MM.1S (cell line): ENCODE measurements around the gene FCHO1.

Source experiments
- DNase-seq: peaks from one replicate; pipeline ENCODE4 v3.0.0-alpha.2; 2015
- H2AFZ ChIP-seq: fragments of 300-600 bp; sonication (generic); 2 replicates; pipeline ENCODE4 v1.6.0; 2016; ENCODE audit warnings: antibody characterized with exemption, low read length
- H3F3A ChIP-seq: fragments of 300-600 bp; sonication (generic); 2 replicates; pipeline ENCODE4 v1.6.1; 2016; ENCODE audit warnings: mild to moderate bottlenecking, antibody characterized with exemption, low read length, moderate library complexity, mixed read lengths; ENCODE audit not compliant: insufficient read depth
- H3K27ac ChIP-seq: fragments of 300-600 bp; sonication (generic); 2 replicates; pipeline ENCODE4 v1.5.1; 2016; ENCODE audit warnings: mild to moderate bottlenecking, low read length
- H3K27me3 ChIP-seq: fragments of 300-600 bp; sonication (generic); replicated peaks from 2 replicates; pipeline ENCODE4 v1.6.0; 2016; ENCODE audit warnings: low read length; ENCODE audit not compliant: insufficient read depth
- H3K36me3 ChIP-seq: fragments of 300-600 bp; sonication (generic); replicated peaks from 2 replicates; pipeline ENCODE4 v1.6.1; 2016; ENCODE audit warnings: mild to moderate bottlenecking, low read length, mixed read lengths; ENCODE audit not compliant: insufficient read depth
- H3K4me1 ChIP-seq: fragments of 300-600 bp; sonication (generic); 2 replicates; pipeline ENCODE4 v1.6.1; 2016; ENCODE audit warnings: low read length, mixed read lengths
- H3K4me2 ChIP-seq: fragments of 300-600 bp; sonication (generic); 2 replicates; pipeline ENCODE4 v1.6.0; 2016; ENCODE audit warnings: low read depth, low read length
- H3K4me3 ChIP-seq: fragments of 300-600 bp; sonication (generic); 2 replicates; pipeline ENCODE4 v1.5.1; 2016; ENCODE audit warnings: low read length, mixed read lengths
- H3K79me2 ChIP-seq: fragments of 300-600 bp; sonication (generic); 2 replicates; pipeline ENCODE4 v1.6.1; 2016; ENCODE audit warnings: mixed run types, low read length, mixed read lengths
- H3K9ac ChIP-seq: fragments of 300-600 bp; sonication (generic); 2 replicates; pipeline ENCODE4 v1.6.1; 2016; ENCODE audit warnings: low read length, mixed read lengths
- H3K9me2 ChIP-seq: fragments of 300-600 bp; sonication (generic); replicated peaks from 2 replicates; pipeline ENCODE4 v1.6.1; 2016; ENCODE audit warnings: mild to moderate bottlenecking, low read length, mixed read lengths; ENCODE audit not compliant: insufficient read depth
- H3K9me3 ChIP-seq: fragments of 300-600 bp; sonication (generic); replicated peaks from 2 replicates; pipeline ENCODE4 v1.6.1; 2016; ENCODE audit warnings: mild to moderate bottlenecking, low read length, mixed read lengths; ENCODE audit not compliant: insufficient read depth
- H4K20me1 ChIP-seq: fragments of 300-600 bp; sonication (generic); 2 replicates; pipeline ENCODE4 v1.6.1; 2016; ENCODE audit warnings: mild to moderate bottlenecking, low read length, moderate library complexity, mixed read lengths; ENCODE audit not compliant: insufficient read depth
- CTCF ChIP-seq: fragments of 300-600 bp; sonication (generic); IDR thresholded peaks from 2 replicates; pipeline ENCODE4 v1.5.1; 2016; ENCODE audit warnings: antibody characterized with exemption, low read length, mixed read lengths
- EZH2 ChIP-seq: fragments of 300-600 bp; sonication (generic); optimal IDR thresholded peaks from 2 replicates; pipeline ENCODE3; 2017; ENCODE audit warnings: low read depth, mild to moderate bottlenecking, antibody characterized with exemption, low read length, mixed read lengths
- EZH2phosphoT487 ChIP-seq: fragments of 300-600 bp; sonication (generic); IDR thresholded peaks from 2 replicates; pipeline ENCODE4 v1.6.1; 2018; ENCODE audit warnings: antibody characterized with exemption, low read length

Gene FCHO1

GRCh38 chr19:17812099-17812498 lies 60.8 kb downstream of the FCHO1 start:
- TF ChIP-seq EZH2 (no peak), EZH2phosphoT487 (no peak), CTCF (no peak)
- H3K9me3 ChIP-seq: no peaks in the 10 kb centered on the region
- H3K9me2 ChIP-seq: no peaks in the 10 kb centered on the region
- H3K9ac ChIP-seq: no peak overlapping the region
- no peak overlapping the region for H3K4me2 ChIP-seq
- H3K36me3 ChIP-seq: no peaks in the 10 kb centered on the region
- H3K4me3 ChIP-seq: no peak overlapping the region
- no peaks in the 10 kb centered on the region for H3F3A ChIP-seq
- no peaks in the 10 kb centered on the region for H3K79me2 ChIP-seq
- no peak for DNase-seq
- H3K4me1 ChIP-seq: no peaks in the 10 kb centered on the region
- H2AFZ ChIP-seq: no peak overlapping the region
- peaks cover 61% of the 10 kb centered on the region for H3K27me3 ChIP-seq
- H3K27ac ChIP-seq: no peak overlapping the region
- H4K20me1 ChIP-seq: no peaks in the 10 kb centered on the region

GRCh38 chr19:17817668-17818363 lies 66.5 kb downstream of the FCHO1 start:
- H3K4me2 ChIP-seq: no peak overlapping the region
- DNase-seq: no peak
- no peaks in the 10 kb centered on the region for H3F3A ChIP-seq
- no peak for TF ChIP-seq EZH2
- TF ChIP-seq EZH2phosphoT487: no peak
- no peak for TF ChIP-seq CTCF
- H3K9ac ChIP-seq: no peak overlapping the region
- no peak overlapping the region for H3K27ac ChIP-seq
- H3K9me3 ChIP-seq: no peaks in the 10 kb centered on the region
- H3K4me3 ChIP-seq: no peak overlapping the region
- no peaks in the 10 kb centered on the region for H3K36me3 ChIP-seq
- H3K9me2 ChIP-seq: no peaks in the 10 kb centered on the region
- H4K20me1 ChIP-seq: no peaks in the 10 kb centered on the region
- no peaks in the 10 kb centered on the region for H3K4me1 ChIP-seq
- H3K79me2 ChIP-seq: no peaks in the 10 kb centered on the region
- H2AFZ ChIP-seq: no peak overlapping the region
- peaks cover 16% of the 10 kb centered on the region for H3K27me3 ChIP-seq

GRCh38 chr19:17821190-17821589 lies 69.9 kb downstream of the FCHO1 start, which contains the start of gene INSL3:
INSL3 (minus strand) TSS chr19:17821519; CDS start chr19:17821506, 13 bp downstream.
- no peaks in the 10 kb centered on the region for H4K20me1 ChIP-seq
- H3K9me2 ChIP-seq: no peaks in the 10 kb centered on the region
- no peaks in the 10 kb centered on the region for H3K79me2 ChIP-seq
- no peaks in the 10 kb centered on the region for H3K4me1 ChIP-seq
- H3K9me3 ChIP-seq: no peaks in the 10 kb centered on the region
- no peak within 1 kb of the TSS for H3K4me3 ChIP-seq
- H3K4me2 ChIP-seq: no peak within 1 kb of the TSS
- H3K27me3 ChIP-seq: peaks cover 5% of the 10 kb centered on the region; the same call in 1 of the 2 replicates
- no peak for DNase-seq
- H3K9ac ChIP-seq: no peak within 1 kb of the TSS
- H3F3A ChIP-seq: no peaks in the 10 kb centered on the region
- no peak within 1 kb of the TSS for H3K27ac ChIP-seq
- H3K36me3 ChIP-seq: no peaks in the 10 kb centered on the region
- H2AFZ ChIP-seq: no peak within 1 kb of the TSS
- TF ChIP-seq CTCF: no peak
- TF ChIP-seq EZH2phosphoT487: no peak
- TF ChIP-seq EZH2: no peak
